Jurkat, Clone E6-1 (cell line): Measurements from ENCODE around the gene GABRA5.

Experiments used
- DNase-seq: peaks from one replicate; pipeline ENCODE4 v3.0.0-alpha.2; 2011; ENCODE audit warnings: low read depth, low spot score
- H3K4me3 ChIP-seq: 2 replicates; pipeline ENCODE4 v1.5.1; 2011; ENCODE audit warnings: mild to moderate bottlenecking, low read length, control low read depth, moderate library complexity

Gene GABRA5

GRCh38 chr15:26972636-26973035, 105.8 kb downstream of the GABRA5 start:
- H3K4me3 ChIP-seq = no peak overlapping the region
- no peak for DNase-seq

GRCh38 chr15:26974120-26974780, 107.4 kb downstream of the GABRA5 start:
- DNase-seq = peak; percentile 64
- H3K4me3 ChIP-seq = no peak overlapping the region

- DNase-seq = no peak
- H3K4me3 ChIP-seq = no peak overlapping the region
Observed at GRCh38 chr15:26981492-26981891, 114.6 kb downstream of the GABRA5 start.

- peak; percentile 11 for DNase-seq
- no peak overlapping the region for H3K4me3 ChIP-seq
Observed at GRCh38 chr15:26983822-26984221, 117.0 kb downstream of the GABRA5 start.

GRCh38 chr15:26985050-26985449, 118.2 kb downstream of the GABRA5 start:
- no peak for DNase-seq
- no peak overlapping the region for H3K4me3 ChIP-seq

GRCh38 chr15:26996250-26996649, 129.4 kb downstream of the GABRA5 start:
- no peak for DNase-seq

More at GRCh38 chr15:26996250-26996649, 129.4 kb downstream of the GABRA5 start:
- no peak overlapping the region for H3K4me3 ChIP-seq
